ENCODE measurements around the gene TMX4. TPM values are rescaled to one million over a fixed set of nuclear protein-coding genes. Genes with fewer than 3 reads are reported as not detected.

TMX4 gene
- total RNA-seq, 1 experiment from 2014 or later, result 11.7 TPM

GRCh38 chr20:7993238-7993637, 26.3 kb downstream of the TMX4 start:
- no CpG with 5 or more reads among the region's 2 CpGs for WGBS (ENCODE audit: extremely low coverage, insufficient read length, low lambda C conversion rate)
- Histone ChIP-seq H3K79me2 (ENCODE audit: insufficient read depth, low read length) (no peaks in the 10 kb centered on the region), H3K23me2 (ENCODE audit: insufficient read length, low read depth, low read length, poor library complexity, severe bottlenecking) (no peaks in the 10 kb centered on the region), H3K18ac (ENCODE audit: insufficient read length, low read depth, low read length) (no peak overlapping the region), H3K27me3 (ENCODE audit: insufficient read depth, low read length) (no peaks in the 10 kb centered on the region), H3K4me1 (ENCODE audit: insufficient read depth, low read length) (no peaks in the 10 kb centered on the region), H2BK20ac (ENCODE audit: low read depth, low read length, poor library complexity, severe bottlenecking) (no peak overlapping the region), H3K9me3 (ENCODE audit: control insufficient read depth, low read depth, low read length) (no peaks in the 10 kb centered on the region), H4K5ac (ENCODE audit: insufficient read length, low read depth, low read length) (no peak overlapping the region), H3K79me1 (ENCODE audit: insufficient read depth, low read depth, low read length, poor library complexity, severe bottlenecking) (no peaks in the 10 kb centered on the region), H4K91ac (ENCODE audit: insufficient read length, low read depth, low read length) (no peak overlapping the region), H3K4me2 (ENCODE audit: insufficient read depth, insufficient read length, low read length) (no peak overlapping the region), H2BK15ac (ENCODE audit: low read depth, low read length) (no peak overlapping the region), H3T11ph (ENCODE audit: low read length) (no peak overlapping the region), H3K27ac (ENCODE audit: insufficient read length, low read depth, low read length) (no peak overlapping the region), H3K23ac (ENCODE audit: insufficient read length, low read depth, low read length) (no peak overlapping the region), H2BK12ac (ENCODE audit: insufficient read length, low read depth, low read length) (no peak overlapping the region), H3K14ac (ENCODE audit: insufficient read depth, low read length) (no peak overlapping the region), H4K8ac (replicated peaks; ENCODE audit: insufficient read length, low read depth, low read length) (no peak overlapping the region), H2AFZ (ENCODE audit: low read length) (no peak overlapping the region), H3K4ac (ENCODE audit: low read depth, low read length) (no peak overlapping the region), H2BK120ac (ENCODE audit: low read depth, low read length, poor library complexity, severe bottlenecking) (no peak overlapping the region), H3K56ac (ENCODE audit: insufficient read length, low read depth, low read length) (no peak overlapping the region), H2AK5ac (ENCODE audit: insufficient read length, low read length) (no peak overlapping the region), H2BK5ac (ENCODE audit: insufficient read length, low read length) (no peak overlapping the region), H3K9ac (ENCODE audit: extremely low read depth, insufficient read length, low read length) (no peak overlapping the region), H4K20me1 (ENCODE audit: control insufficient read depth, insufficient read depth, insufficient read length) (no peaks in the 10 kb centered on the region)
- no peak for TF ChIP-seq CTCF (conservative IDR thresholded peaks at IDR 0.05)
- H3K27me3 Mint-ChIP-seq (ENCODE audit: low read depth), result no peaks in the 10 kb centered on the region
- no peak for DNase-seq
- H3K4me1 Mint-ChIP-seq, result no peaks in the 10 kb centered on the region
- H3K9me3 Mint-ChIP-seq, result peaks cover 4 to 12% of the 10 kb centered on the region in 2 experiments
- peaks cover 13 to 16% (median 13%) of the 10 kb centered on the region in 3 experiments for H3K36me3 Mint-ChIP-seq (ENCODE audit: insufficient read depth in 1 of 3, low read depth in 3 of 3)
- no peak overlapping the region for H3K4me3 Mint-ChIP-seq
- no peak overlapping the region for H3K27ac Mint-ChIP-seq
